Spleen (tissue), 7 donors: ENCODE measurements around the gene S100A7.

ENCODE experiments used
- CTCF ChIP-seq, 11 experiments: fragments of 200-600 bp in 7 of 11; fragments of 450-650 bp in 4 of 11; sonication (generic) in 4 of 11; IDR thresholded peaks in 8 of 11; conservative IDR thresholded peaks in 3 of 11; 1 replicate in 7 of 11; 2 replicates in 4 of 11; pipeline versions ENCODE4 v1.4.0 to v1.8.0; 2016 to 2021; ENCODE audit warnings: antibody characterized with exemption in 11 of 11, inconsistent platforms in 4 of 11, mild to moderate bottlenecking in 1 of 11
- POLR2A ChIP-seq, 3 donors: fragments of 450-650 bp; IDR thresholded peaks; one replicate each; pipeline ENCODE4 v1.5.1; 2017; ENCODE audit warnings: antibody characterized with exemption in 3 of 3, mild to moderate bottlenecking in 1 of 3
- donor health status: DM: no; HTN: no; CAD: no; lungs with moderate emphysema.
- donor health status: DM: no; HTN: no; CAD: no.
- donor health status: DM: no; HTN: no; CAD: no.

GRCh38 chr1:153439273-153439672 is 21.2 kb downstream of the S100A7 start:
- TF ChIP-seq POLR2A (IDR thresholded peaks at IDR 0.05) (no peak), CTCF (IDR thresholded peaks at IDR 0.05 in 8 of 11, conservative IDR thresholded peaks at IDR 0.05 in 3 of 11) (no peak)
